Stomach (tissue), 4 donors: ENCODE results near the gene THADA.

Experiments used
- CTCF ChIP-seq, 7 experiments: fragments of 450-650 bp in 4 of 7; fragments of 200-600 bp in 3 of 7; sonication (generic) in 3 of 7; IDR thresholded peaks; one replicate each; pipeline ENCODE4 v1.5.1; 2016 to 2019; ENCODE audit warnings: antibody characterized with exemption in 7 of 7, control low read depth in 2 of 7, mild to moderate bottlenecking in 1 of 7
- POLR2A ChIP-seq, 4 donors: fragments of 450-650 bp; IDR thresholded peaks; one replicate each; pipeline ENCODE4 v1.6.1; 2016; ENCODE audit warnings: antibody characterized with exemption in 4 of 4, control low read depth in 2 of 4, mild to moderate bottlenecking in 1 of 4, moderate library complexity in 1 of 4
- POLR2AphosphoS5 ChIP-seq, 3 donors: sonication (generic); formaldehyde crosslinking; IDR thresholded peaks; one replicate each; pipeline ENCODE4 v1.6.1; 2016; ENCODE audit warnings: antibody characterized with exemption in 3 of 3

- TF ChIP-seq CTCF (IDR thresholded peaks at IDR 0.05) (no peak), POLR2A (IDR thresholded peaks at IDR 0.05) (no peak), POLR2AphosphoS5 (IDR thresholded peaks at IDR 0.05) (no peak)
These were observed 403.8 kb downstream of the THADA start for GRCh38 chr2:43191947-43192516.
